ENCODE results near the gene WDTC1. TPM values are rescaled to one million over a fixed set of nuclear protein-coding genes. Genes with fewer than 3 reads are reported as not detected.

Gene WDTC1
- total and polyA plus RNA-seq, 2 of the 13 experiments (the other 11 are each of a cell fraction or from before 2014, with no cell fraction given) = 5.5 TPM

DNA sequence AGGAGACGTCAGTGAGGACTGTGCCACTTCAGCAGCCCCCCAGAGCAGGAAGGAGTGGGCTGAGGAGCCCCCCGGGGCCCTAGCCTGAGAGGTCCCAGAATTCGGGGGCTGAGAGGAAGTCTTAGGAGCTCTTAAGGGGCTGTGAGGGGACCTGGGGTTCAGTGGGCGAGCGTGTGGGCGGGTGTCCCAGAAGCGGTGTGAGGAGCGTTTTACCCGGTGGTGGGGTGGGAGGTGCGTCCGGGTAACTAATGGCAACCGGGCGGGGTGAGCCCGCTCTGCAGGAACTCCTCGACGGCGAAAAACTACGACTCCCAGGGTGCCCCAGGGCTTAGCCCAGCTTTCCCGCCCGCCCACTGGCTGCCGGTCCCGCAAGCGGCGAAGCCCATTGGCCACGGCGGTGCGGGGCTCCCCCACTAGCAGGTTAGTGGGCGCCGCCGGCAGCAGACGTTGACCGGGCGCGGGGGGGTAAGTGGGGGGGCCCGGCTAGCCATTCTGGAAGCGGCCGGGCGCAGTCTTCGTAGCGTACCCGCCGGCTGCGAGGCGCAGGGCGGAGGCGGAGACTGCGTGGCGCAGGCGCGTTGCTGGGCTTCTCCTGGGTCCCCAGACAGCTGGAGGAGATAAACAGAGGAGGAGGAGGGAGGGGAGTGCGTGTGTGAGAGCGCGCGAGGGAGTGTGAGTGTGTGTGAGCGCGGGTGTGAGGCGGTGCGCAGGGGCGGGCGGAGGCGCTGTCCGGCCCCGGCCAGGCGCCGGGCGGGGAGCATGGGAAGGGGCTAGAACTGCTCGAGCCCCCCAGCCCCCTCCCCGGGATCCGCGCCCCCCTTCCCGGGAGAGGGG lies at the start of gene WDTC1 (continued):
- TF ChIP-seq ZFX (CRISPR knock-in tag; IDR thresholded peaks at IDR 0.05; ENCODE audit: low read depth) (peak; percentile 62; the same call in 1 of the 2 replicates), ZNF124 (CRISPR knock-in tag; IDR thresholded peaks at IDR 0.05) (0 out of 2 replicates have a peak, but pooled peaks have one; percentile 33), SMYD3 (CRISPR knock-in tag; IDR thresholded peaks at IDR 0.05) (no peak), HNRNPUL1 (IDR thresholded peaks at IDR 0.05; ENCODE audit: low read depth, low read length) (peak; percentile 80; the same call in 1 of the 2 replicates), SOX6 (IDR thresholded peaks at IDR 0.05) (no peak), SOX6 (CRISPR knock-in tag; IDR thresholded peaks at IDR 0.05) (peak; percentile 67), ATF1 (CRISPR knock-in tag; IDR thresholded peaks at IDR 0.05) (peak; percentile 83), ZNF543 (CRISPR knock-in tag; IDR thresholded peaks at IDR 0.05) (peak; percentile 63), ZFY (CRISPR knock-in tag; IDR thresholded peaks at IDR 0.05) (no peak), KDM2A (CRISPR knock-in tag; IDR thresholded peaks at IDR 0.05; ENCODE audit: borderline replicate concordance, low read depth) (peak; percentile 77), ZNF747 (CRISPR knock-in tag; IDR thresholded peaks at IDR 0.05; ENCODE audit: borderline replicate concordance) (0 out of 2 replicates have a peak, but pooled peaks have one; percentile 49), AKAP8 (CRISPR knock-in tag; IDR thresholded peaks at IDR 0.05) (no peak), XRCC5 (optimal IDR thresholded peaks at IDR 0.05; ENCODE audit: low read length) (peak; percentile 70), HCFC1 (IDR thresholded peaks at IDR 0.05; ENCODE audit: low read depth, low read length) (peak; percentile 88), NFYB (CRISPR knock-in tag; IDR thresholded peaks at IDR 0.05) (peak; percentile 94)
- TF ChIP-seq, protein P1, sequence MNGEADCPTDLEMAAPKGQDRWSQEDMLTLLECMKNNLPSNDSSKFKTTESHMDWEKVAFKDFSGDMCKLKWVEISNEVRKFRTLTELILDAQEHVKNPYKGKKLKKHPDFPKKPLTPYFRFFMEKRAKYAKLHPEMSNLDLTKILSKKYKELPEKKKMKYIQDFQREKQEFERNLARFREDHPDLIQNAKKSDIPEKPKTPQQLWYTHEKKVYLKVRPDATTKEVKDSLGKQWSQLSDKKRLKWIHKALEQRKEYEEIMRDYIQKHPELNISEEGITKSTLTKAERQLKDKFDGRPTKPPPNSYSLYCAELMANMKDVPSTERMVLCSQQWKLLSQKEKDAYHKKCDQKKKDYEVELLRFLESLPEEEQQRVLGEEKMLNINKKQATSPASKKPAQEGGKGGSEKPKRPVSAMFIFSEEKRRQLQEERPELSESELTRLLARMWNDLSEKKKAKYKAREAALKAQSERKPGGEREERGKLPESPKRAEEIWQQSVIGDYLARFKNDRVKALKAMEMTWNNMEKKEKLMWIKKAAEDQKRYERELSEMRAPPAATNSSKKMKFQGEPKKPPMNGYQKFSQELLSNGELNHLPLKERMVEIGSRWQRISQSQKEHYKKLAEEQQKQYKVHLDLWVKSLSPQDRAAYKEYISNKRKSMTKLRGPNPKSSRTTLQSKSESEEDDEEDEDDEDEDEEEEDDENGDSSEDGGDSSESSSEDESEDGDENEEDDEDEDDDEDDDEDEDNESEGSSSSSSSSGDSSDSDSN (CRISPR knock-in tag; IDR thresholded peaks at IDR 0.05) = peak; percentile 49
- TF ChIP-seq, protein P2, sequence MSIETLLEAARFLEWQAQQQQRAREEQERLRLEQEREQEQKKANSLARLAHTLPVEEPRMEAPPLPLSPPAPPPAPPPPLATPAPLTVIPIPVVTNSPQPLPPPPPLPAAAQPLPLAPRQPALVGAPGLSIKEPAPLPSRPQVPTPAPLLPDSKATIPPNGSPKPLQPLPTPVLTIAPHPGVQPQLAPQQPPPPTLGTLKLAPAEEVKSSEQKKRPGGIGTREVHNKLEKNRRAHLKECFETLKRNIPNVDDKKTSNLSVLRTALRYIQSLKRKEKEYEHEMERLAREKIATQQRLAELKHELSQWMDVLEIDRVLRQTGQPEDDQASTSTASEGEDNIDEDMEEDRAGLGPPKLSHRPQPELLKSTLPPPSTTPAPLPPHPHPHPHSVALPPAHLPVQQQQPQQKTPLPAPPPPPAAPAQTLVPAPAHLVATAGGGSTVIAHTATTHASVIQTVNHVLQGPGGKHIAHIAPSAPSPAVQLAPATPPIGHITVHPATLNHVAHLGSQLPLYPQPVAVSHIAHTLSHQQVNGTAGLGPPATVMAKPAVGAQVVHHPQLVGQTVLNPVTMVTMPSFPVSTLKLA (IDR thresholded peaks at IDR 0.05) = peak; percentile 36
- TF ChIP-seq, protein P3, sequence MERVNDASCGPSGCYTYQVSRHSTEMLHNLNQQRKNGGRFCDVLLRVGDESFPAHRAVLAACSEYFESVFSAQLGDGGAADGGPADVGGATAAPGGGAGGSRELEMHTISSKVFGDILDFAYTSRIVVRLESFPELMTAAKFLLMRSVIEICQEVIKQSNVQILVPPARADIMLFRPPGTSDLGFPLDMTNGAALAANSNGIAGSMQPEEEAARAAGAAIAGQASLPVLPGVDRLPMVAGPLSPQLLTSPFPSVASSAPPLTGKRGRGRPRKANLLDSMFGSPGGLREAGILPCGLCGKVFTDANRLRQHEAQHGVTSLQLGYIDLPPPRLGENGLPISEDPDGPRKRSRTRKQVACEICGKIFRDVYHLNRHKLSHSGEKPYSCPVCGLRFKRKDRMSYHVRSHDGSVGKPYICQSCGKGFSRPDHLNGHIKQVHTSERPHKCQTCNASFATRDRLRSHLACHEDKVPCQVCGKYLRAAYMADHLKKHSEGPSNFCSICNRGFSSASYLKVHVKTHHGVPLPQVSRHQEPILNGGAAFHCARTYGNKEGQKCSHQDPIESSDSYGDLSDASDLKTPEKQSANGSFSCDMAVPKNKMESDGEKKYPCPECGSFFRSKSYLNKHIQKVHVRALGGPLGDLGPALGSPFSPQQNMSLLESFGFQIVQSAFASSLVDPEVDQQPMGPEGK (CRISPR knock-in tag; IDR thresholded peaks at IDR 0.05) = peak; percentile 100
- TF ChIP-seq, protein P4, sequence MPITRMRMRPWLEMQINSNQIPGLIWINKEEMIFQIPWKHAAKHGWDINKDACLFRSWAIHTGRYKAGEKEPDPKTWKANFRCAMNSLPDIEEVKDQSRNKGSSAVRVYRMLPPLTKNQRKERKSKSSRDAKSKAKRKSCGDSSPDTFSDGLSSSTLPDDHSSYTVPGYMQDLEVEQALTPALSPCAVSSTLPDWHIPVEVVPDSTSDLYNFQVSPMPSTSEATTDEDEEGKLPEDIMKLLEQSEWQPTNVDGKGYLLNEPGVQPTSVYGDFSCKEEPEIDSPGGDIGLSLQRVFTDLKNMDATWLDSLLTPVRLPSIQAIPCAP (CRISPR knock-in tag; IDR thresholded peaks at IDR 0.05; ENCODE audit: low read depth) = no peak
- TF ChIP-seq, protein P5, sequence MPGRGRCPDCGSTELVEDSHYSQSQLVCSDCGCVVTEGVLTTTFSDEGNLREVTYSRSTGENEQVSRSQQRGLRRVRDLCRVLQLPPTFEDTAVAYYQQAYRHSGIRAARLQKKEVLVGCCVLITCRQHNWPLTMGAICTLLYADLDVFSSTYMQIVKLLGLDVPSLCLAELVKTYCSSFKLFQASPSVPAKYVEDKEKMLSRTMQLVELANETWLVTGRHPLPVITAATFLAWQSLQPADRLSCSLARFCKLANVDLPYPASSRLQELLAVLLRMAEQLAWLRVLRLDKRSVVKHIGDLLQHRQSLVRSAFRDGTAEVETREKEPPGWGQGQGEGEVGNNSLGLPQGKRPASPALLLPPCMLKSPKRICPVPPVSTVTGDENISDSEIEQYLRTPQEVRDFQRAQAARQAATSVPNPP (CRISPR knock-in tag; IDR thresholded peaks at IDR 0.05) = 0 out of 2 replicates have a peak, but pooled peaks have one; percentile 27
- TF ChIP-seq, protein P6, sequence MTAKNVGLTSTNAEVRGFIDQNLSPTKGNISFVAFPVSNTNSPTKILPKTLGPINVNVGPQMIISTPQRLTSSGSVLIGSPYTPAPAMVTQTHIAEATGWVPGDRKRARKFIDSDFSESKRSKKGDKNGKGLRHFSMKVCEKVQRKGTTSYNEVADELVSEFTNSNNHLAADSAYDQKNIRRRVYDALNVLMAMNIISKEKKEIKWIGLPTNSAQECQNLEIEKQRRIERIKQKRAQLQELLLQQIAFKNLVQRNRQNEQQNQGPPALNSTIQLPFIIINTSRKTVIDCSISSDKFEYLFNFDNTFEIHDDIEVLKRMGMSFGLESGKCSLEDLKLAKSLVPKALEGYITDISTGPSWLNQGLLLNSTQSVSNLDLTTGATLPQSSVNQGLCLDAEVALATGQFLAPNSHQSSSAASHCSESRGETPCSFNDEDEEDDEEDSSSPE (CRISPR knock-in tag; IDR thresholded peaks at IDR 0.05) = peak; percentile 92
